HG02970 (cell line): ENCODE results near the gene RANBP3.
"Not testable (repeated sequence)": the region's sequence is repeated elsewhere in the genome, so short reads cannot be mapped to it uniquely, and the experiment has no call there.

ENCODE experiments used
- ATAC-seq: cut with Tn5 transposase; IDR thresholded peaks from one replicate; pipeline ENCODE4 v1.9.1; 2021; ENCODE audit warnings: mild to moderate bottlenecking, moderate library complexity, moderate number of reproducible peaks; ENCODE audit not compliant: unreplicated experiment, low FRiP score

Gene RANBP3, protein sequence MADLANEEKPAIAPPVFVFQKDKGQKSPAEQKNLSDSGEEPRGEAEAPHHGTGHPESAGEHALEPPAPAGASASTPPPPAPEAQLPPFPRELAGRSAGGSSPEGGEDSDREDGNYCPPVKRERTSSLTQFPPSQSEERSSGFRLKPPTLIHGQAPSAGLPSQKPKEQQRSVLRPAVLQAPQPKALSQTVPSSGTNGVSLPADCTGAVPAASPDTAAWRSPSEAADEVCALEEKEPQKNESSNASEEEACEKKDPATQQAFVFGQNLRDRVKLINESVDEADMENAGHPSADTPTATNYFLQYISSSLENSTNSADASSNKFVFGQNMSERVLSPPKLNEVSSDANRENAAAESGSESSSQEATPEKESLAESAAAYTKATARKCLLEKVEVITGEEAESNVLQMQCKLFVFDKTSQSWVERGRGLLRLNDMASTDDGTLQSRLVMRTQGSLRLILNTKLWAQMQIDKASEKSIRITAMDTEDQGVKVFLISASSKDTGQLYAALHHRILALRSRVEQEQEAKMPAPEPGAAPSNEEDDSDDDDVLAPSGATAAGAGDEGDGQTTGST

DNA sequence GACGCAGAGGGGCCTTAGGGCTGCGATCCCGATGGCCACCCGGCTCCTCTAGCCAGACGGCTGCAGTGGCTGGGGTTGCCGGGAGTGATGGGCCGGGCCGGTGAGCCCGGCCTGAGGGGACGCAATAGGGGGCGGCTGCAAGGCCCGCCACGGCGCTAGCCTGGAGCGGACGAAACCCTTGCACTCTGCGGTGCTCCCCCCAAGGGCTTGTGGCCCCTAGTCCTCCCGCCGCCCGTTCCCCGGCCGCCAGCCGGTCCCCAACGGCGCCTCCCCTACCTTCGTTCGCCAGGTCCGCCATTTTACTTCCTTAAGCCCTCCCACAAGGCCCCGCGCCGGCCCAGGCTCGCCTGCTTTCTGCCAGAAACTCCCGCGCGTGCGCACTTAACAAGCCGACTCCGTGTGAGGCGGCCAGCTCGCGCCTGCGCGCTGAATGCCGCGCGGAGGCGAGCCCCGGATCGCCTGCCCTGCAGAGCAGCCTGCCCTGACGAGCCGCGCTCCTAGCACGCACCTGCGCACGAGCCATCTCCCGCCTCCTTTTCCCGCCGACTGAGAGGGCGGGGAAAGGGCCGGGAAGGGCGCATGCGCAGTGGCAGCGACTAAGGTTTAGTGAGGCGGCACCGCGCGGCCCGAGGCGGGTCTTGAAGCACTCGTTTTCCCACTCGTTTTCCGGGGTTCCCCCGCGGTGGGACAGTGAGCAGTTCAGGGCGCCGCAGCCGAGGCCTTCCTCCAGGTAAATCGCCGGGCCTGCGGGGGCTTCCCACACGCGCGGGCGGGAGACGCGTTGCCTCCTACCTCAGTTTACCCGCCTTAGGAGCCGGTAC, at the start of gene RANBP3:
Gene RANBP3 (minus strand): TSS at position 356 of the 821 bp plus-strand sequence. CDS start 58 bp downstream, at position 298.
- peak; percentile 91 for ATAC-seq

DNA sequence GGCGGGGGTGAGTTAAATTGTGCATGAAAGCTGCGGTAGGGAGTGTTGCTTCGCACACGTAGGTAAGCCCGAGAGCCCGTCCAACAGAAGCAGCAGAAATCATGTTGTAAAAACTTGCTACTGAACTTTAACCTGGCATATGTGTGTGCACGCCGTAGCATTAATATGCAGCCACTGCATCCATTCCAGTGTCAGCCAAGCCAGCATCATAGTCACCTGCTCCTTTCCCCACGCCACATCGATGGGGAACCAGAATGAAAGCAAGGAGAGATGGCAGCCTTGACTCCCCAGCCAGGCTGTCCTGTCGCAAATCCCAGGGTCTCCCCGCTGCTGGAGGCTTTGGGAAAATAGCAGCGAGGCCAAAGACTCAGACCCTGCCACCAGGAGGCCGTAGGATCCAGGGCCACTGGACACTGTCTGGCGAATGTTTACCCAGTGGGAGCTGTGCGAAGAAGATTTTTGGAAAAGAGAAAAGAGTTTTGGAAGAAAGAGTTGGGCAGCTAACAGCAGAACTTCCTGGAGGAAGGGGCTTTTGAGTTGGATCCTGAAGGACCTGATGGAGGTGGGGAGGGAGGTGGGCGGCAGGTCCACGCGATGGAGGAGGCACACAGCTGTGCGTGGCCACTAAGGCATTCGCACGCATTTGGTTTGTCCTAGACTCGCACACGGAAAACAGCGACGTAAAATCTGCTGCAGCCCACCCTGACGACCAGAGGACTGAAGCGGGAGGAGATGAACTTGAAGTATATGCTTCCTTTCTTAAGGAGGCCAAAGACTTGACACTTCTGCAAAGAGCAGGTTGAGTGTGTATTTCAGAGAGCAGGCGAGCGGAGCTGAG, 48.7 kb upstream of the RANBP3 start:
- ATAC-seq: no peak

DNA sequence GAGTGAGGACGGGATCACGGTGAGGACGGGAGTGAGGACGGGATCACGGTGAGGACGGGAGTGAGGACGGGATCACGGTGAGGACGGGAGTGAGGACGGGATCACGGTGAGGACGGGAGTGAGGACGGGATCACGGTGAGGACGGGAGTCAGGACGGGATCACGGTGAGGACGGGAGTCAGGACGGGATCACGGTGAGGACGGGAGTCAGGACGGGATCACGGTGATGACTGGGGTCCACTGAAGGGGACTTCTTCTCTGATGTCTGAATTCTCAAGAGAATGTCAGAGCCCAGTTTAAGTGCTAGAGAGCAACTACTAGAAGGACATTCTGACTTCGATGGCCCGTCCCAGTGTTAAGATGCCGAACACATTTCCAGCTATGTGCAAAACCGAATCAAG, 46.8 kb upstream of the RANBP3 start:
- ATAC-seq: not testable (repeated sequence)

DNA sequence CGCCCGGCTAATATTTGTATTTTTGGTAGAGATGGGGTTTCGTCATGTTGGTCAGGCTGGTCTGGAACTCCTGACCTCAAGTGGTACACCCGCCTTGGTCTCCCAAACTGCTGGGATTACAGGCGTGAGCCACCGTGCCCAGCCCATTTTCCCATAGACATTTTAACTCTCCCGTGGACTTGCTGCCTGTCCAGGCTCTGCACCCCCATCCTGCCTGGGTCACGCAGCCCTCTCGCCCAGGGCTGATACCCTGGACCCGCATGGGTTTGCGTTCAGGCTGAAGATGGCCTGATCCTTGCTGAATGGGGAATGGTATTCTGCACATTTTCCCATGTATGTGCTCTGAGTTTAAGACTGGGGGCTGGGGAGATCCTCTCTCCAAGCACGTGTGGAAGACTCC, 46.0 kb upstream of the RANBP3 start:
- no peak for ATAC-seq

DNA sequence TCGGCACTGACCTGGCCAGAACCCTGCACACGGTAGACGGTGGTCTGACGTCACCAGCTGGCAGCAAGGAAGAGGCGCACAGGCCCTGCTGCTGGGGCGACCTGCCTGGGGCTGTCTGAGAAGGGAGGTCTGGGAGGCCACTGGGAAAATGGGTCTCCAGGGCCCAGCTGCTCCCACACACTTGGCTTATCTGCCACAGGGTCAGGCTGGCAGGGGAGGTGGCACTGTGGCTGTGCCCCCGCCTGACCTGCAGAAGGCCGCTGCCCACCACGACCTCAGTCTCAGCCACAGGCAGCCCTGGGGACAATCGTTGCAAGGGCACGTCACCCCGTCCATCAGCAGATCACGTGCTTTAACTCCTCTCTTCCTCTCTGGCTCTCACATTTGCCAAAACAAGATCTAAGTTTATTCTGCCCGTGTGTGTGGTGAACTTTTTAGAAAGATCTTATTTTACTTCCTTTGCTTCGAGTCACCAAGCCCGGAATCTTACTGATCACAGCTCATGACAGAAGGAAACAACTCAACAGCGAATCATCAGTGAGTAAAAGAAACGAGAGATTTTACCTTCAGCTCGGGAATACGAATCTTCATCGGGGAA, 45.2 kb upstream of the RANBP3 start:
- no peak for ATAC-seq

DNA sequence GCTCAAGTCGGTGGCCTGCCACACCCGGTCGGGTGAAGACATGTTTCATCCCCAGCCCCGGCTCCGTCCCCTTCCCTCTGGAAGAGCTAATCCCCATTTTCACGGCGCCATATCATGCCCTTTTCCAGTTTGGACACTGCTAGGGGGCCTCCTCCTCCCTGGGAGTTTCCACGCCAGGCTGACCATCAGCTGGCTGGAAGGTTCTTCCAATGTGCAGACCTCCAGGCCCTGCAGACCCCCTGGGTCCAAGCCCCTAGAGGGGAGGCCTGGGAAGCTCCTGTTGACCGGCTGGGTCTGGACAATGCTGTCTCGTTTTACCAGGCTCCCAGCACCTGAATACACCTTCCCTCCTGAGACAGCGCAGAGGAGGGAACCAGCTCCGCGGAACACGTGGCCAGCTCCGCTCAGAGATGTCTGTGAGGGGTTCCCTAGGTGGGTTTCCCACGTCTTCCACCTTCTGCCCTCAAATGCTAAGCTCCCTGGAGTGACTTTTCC, 44.7 kb upstream of the RANBP3 start:
- no peak for ATAC-seq

DNA sequence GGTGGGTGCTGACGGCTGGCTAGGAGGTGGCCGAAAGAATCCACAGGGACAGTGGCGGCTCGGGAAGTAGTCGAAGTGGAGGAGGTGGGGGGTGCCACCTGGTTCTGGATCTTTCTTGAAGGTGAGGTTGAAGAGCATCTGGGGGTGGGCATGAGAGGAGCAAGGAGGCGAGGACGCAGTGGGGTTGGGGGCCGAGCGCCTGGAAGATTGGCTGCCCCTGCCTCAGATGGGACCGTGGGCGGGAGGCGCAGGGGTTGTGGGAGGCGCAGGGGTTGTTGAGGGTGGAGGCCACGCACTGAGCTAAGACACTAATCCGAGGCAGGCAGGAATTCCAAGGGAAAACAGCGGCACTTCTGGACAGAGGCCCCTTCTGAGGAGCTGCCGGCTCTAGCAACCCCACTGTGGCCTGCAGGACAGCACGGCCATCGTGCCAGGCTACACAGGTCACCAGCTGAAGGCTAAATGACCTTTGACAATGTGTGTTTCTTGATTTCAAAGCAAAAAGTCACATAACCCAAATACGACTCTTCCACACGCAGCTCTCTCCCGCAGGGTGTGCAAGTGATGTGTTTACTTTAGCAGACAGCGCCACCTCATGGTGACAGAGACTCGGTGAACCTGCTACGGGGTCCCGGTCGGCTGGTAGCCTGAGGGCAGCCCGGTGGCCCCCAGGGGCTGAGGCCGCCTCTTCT, 44.1 kb upstream of the RANBP3 start:
- ATAC-seq: no peak

DNA sequence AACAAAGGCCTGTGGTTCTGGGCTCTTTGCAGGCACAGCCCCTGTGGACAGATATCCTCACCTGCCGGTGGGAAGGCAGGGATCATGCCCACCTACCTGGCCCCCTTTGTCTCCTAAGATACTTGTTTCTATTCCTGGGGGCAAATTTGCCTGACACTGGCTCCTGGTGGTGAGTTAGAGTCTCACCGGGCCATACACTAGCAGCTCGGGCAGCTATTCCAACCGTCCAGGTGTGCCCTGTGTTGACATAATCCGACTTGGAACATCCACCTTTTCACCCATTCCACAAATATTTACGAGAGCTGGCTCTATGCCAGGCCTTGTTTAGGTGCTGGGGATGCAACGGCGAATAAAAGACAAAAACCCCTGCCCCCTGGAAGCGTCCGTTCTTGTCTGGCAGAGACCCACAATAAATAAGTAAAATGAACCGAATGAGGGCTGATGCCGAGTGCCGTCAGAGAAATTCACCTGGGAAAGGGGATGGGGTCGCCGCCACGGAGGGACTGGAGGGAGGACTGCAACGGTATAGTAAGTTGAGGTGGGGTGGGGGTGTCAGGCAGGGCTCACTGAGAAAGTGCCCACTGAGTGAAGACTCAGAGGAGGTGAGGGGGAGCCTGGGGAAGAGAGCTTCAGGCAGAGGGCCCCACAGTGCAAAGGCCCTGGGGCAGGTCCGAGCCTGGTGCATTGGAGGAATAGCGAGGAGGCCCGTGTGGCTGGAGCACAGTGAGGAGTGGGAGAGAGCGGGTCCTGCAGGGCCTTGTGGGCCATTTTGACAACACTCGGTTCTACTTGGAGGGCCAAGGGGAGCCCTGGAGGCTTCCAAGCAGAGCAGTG, 43.2 kb upstream of the RANBP3 start:
- no peak for ATAC-seq

DNA sequence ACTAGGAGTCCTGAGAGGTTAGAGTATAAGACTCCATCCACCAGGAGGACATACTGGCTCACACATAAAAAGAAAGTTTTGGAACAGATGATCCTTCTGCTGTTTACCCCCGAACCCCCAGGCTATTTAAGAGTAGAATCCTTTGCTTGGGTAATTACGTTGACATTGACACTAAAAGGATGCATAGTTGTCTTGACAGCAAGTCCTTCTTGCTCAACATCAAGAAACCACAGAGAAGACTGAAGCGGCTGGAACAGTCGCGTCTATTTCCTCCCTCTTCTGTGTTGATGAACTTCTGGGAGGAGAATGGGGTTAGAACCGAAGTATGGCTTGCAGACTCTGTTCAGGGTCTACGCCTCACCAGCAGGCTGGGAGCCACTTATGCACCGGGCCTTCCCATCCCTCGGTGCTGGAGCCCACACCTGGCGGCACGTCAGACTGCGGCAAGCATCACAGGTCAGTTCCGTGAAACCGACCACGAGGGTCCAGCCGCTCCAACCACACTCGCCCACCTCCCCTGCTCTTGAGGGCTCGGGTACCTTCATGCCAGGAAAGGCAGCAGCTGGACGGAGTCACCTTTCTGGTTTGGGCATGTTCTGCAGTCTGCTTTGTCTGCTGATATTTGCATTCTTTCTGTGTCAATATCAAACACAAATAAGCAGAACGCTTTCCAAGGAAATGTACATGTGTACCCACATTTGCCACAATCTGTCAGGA, 42.4 kb upstream of the RANBP3 start:
- no peak for ATAC-seq

DNA sequence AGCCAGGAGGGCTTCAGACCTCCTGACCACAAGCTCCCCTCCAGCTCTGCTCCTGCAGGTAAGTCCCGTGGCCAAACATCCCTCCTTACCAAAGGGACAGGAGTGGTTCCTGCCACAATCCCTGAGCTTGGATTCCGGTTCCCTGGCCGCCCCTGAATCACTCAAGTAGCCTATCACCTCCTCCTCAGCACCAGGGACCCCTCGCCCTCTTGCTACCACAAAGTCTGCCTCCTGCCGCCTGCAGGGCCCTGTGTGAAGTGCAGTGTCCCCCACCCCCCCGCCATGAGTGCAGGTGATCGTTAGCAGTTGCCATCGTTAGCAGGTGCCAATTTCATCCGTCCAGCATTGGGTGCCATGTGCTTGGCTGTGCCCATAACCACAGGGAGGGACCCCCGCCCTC, 40.8 kb upstream of the RANBP3 start:
- ATAC-seq: no peak

DNA sequence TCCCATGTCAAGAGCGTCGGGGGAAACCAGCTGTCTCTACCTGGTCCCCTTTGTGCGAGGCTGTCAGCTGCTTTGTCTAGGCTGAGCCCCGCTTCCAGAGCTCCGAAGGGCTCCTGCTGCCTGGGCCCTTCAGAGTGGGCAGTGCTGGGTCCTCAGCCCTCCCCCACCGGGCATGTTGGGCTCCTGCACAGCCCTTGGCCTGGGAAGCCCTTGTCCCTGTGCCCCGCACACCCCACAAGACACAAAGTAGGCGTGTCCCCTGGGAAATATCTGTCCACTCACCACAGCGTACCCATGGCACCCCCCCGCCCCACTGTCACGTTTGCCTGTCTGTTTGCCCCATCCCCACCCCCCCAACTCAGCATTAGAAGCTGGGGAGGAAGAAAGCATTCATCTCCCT, 39.6 kb upstream of the RANBP3 start:
- ATAC-seq: no peak

DNA sequence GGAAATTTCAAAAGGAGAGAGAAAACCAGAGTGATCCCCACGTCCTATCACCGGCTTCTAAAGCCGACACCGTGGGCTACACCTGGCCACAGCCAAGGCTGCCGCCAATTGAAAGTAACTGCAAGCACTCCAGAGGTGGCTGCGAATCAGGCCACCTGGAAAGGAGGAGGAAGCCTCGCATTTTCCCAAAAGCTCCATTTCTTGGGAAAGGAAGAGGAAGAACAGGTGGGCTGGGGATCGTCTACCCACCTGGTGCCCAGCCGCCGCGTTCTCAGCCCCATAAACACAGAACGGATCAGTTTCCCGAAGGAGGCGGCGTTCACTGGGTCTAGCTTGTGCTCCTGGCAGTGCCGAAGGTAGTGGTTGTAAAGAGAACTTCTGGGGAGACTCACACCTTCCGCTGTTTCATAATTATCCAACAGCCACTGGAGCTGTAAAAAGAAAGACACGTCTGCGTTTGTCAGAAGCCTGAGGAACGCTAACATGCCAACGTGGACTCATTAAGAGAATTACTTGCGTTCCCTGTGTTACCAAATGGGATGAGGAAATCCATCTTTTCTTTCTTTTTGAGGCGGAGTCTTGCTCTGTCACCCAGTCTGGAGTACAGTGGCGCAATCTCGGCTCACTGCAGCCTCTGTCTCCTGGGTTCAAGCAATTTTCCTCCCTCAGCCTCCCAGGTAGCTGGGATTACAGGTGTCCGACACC, 38.1 kb upstream of the RANBP3 start:
- no peak for ATAC-seq

DNA sequence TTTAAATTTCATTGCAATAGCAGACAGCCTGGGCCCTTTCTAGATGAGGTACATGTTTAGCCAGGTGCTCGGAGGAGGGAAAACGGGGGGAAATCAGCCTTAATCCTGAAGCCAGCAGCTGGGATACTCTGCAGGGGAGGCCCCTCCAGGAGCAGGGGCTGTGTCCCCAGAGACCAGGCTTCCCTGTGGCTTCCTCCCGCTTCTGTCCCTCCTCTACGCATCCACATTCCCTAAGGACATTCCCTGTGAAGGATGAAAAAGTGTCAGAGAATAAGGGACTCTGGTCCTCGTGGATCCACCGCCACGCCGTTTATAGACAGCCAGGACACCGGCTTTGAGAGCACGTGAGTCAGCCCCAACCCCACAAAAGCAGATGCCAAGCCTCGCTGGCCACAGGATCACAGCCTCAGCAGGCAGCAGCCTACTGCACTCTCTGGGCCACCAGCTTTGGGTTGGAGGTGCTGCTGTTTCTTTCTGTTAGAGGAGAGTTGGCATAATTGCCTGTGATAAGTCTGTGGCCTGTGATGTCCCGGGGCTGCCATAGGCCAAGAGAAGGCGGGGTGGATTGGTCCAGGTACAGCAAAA, 36.7 kb upstream of the RANBP3 start:
- ATAC-seq: no peak

DNA sequence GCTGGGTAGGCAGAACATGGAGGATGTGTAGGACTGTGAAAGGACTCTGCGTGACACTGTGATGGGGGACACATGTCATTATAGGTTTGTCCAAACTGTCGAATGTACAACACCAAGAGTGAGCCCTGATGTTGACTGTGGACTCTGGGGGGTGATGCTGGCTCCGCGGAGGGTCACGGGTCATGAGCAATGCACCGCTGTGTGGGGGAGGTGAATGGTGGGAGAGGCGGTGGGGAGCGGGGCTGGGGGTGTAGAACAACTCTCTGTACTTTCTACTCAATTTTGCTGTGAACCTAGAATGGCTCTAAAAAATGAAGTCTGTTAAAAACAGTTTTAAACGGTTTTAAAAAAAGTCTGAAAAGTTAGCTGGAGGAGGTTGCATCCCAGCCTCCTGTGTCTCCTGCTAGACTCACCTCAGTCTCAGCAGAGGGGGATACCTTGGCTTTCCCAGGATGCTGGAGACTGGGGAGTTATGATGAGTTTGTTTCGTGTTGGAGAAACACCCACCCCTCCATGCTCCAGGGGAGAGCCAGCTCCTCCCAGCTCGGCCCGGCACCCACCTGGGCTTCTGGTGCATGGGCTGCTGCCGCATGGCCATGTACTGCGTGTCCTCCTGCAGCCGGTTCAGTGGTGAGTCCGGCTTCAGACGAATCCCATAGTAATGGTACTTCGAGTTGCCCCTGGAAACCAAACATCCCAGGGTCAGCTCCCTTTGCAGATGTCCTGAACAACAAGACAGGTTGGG, 34.7 kb upstream of the RANBP3 start:
- no peak for ATAC-seq

DNA sequence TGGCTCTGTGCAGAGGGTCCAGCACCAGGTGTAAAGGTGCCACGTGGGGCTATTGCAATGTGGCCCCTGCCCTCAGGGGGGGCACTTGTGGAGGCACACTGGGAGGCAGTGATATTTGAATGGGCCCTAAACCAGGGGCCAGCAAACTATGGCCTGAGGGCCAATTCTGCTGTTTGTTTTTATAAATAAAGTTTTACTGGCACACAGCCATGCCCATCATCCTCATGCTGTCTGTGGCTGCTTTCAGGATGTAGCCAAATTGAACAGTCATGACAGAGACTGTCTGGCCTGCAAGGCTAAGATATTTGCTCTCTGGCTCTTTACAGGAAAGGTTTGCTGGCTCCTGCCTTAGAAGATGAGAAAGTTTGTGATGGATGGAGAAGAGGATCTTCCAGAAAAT, 33.9 kb upstream of the RANBP3 start:
- no peak for ATAC-seq

DNA sequence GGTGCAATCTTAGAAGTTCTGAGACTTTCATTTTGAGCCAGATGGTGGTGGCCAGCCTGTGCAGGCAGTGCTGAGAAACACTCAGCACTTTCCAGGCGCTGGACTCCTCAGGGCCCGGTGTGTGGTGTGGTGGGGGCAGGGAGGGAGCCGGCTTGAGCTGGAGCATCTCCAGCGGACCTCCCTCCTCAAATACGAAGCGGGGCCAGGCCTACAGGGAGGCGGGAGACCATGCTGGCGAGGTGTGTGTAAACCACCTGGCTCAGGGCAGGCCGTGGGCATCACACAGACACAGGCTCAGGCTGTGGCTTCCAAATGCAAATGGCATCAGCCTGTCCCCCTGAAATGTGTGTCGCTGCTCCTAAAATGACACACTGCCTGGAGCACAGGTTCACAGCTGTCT, 33.3 kb upstream of the RANBP3 start:
- no peak for ATAC-seq
